Measurements from ENCODE around the gene TACR2. TPM values are rescaled to one million over a fixed set of nuclear protein-coding genes. Genes with fewer than 3 reads are reported as not detected.
A peak's percentile ranks its signal among the peaks of the same experiment; 100 is the strongest.

Gene TACR2
- total RNA-seq, 4 donors from 2014 or later, result 1.1 to 11.1 (median 3.2) TPM; not detected in 1

DNA sequence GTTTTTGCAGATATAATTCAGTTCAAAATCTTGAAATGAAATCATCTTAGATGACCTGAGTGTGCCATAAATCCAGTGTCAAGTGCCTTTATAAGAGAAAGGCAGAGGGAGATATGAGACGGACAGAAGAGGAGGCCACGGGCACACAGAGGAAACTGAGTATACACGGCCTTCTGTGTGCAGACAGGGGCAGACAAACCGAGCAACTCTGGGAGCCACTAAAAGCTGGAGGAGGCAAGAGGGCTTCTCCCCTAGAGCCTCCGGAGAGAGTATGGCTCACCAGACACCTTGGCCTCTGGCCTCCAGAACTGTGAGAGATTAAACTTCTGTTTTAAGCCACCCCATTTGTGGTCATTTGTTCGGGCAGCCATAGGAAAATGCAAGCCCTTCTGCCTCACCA, 47.2 kb upstream of the TACR2 start:
- Histone ChIP-seq H3K9me3 (no peaks in the 10 kb centered on the region), H3K36me3 (no peaks in the 10 kb centered on the region), H3K4me1 (peaks cover 0 to 58% (median 5%) of the 10 kb centered on the region in 4 donors), H3K4me3 (no peak overlapping the region), H3K27ac (peak overlapping the region in 3 of 4 donors; percentile 32 to 87 (median 84)), H3K27me3 (no peaks in the 10 kb centered on the region)
- TF ChIP-seq, protein P1, sequence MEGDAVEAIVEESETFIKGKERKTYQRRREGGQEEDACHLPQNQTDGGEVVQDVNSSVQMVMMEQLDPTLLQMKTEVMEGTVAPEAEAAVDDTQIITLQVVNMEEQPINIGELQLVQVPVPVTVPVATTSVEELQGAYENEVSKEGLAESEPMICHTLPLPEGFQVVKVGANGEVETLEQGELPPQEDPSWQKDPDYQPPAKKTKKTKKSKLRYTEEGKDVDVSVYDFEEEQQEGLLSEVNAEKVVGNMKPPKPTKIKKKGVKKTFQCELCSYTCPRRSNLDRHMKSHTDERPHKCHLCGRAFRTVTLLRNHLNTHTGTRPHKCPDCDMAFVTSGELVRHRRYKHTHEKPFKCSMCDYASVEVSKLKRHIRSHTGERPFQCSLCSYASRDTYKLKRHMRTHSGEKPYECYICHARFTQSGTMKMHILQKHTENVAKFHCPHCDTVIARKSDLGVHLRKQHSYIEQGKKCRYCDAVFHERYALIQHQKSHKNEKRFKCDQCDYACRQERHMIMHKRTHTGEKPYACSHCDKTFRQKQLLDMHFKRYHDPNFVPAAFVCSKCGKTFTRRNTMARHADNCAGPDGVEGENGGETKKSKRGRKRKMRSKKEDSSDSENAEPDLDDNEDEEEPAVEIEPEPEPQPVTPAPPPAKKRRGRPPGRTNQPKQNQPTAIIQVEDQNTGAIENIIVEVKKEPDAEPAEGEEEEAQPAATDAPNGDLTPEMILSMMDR (IDR thresholded peaks at IDR 0.05), result no peak
- no peak for TF ChIP-seq POLR2A (IDR thresholded peaks at IDR 0.05)
- no peak for DNase-seq

DNA sequence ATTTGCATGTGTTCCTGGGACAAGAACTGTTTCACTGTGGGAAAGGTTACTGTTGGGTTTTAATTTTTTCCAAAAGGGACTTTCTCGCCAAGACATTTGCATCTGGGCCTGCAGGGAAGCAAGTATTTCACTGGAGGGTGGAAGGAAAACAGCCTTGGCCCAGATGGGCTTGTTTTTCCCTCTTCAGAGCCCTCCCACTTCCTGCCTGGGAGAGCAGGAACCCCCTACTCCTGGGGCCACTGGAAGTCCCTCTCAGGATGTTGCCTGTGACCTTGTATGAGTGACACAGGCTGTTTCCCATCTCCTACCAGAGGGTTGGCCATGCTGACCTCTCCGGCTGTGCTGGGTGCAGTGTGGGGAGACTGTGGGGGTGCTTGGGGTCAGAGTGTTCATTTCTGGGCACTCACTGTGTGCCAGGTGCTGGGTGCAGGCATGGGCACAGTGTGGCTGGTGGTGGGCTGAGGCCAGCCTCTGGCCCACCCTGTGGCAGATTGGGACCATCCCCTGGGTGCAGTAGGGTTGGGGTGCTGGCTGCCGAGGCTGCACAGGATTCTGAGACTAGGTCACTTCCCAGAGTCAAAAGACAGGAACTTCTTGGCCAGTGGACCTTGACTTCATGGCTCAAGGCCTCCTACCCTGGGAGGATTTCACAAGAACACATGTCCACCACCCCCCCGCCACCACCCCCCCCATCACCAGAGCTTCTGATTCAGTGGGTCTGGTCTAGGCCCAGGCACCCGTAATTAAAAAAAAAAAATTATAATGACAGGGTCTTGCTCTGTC, 44.7 kb upstream of the TACR2 start:
- Histone ChIP-seq H3K9me3 (no peaks in the 10 kb centered on the region), H3K27ac (peak overlapping the region in 2 of 4 donors; percentile 88 to 92), H3K4me3 (no peak overlapping the region), H3K36me3 (peaks cover 0 to 4% (median 0%) of the 10 kb centered on the region in 3 donors), H3K4me1 (peaks cover 0 to 79% (median 5%) of the 10 kb centered on the region in 4 donors), H3K27me3 (no peaks in the 10 kb centered on the region)
- DNase-seq, result peak in 1 of 3 donors; percentile 50
- TF ChIP-seq, protein P1 (IDR thresholded peaks at IDR 0.05), result no peak
- TF ChIP-seq POLR2A (IDR thresholded peaks at IDR 0.05), result no peak

DNA sequence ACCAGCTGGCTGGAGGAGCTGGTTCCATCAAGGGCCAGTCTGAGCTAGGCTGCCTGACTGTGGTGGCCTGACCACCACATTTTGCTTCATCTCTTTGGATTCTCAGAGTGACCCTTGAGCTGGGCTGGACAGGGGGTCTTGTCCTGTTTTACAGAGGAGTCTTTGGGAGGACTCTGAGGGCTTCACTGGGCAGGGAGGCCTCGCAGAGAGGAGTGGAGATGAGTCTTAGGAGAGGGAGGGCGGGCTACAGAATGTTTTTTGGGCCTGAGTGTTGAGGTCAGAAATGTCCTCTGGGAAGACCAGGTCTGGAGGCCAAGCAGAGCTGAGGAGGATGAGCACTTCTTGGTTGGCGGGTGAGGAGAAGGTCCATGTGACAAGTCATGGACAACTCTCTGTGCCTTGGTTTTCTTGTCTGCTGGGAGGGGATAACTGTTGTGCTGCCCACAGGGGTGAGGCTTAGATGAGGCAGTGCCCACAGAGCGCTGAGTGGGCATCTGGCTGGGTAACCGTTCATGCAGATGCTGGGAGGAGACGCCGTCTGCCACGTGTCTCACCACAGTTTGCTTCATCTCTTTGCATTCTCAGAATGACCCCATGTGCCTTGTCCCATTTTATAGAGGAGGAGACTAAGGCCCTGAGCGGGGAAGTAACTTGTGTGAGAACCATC, 44.0 kb upstream of the TACR2 start:
- TF ChIP-seq POLR2A (IDR thresholded peaks at IDR 0.05), result no peak
- TF ChIP-seq, protein P1 (IDR thresholded peaks at IDR 0.05), result no peak
- DNase-seq, result peak in 1 of 3 donors; percentile 25
- Histone ChIP-seq H3K4me1 (peaks cover 0 to 73% (median 5%) of the 10 kb centered on the region in 4 donors), H3K9me3 (no peaks in the 10 kb centered on the region), H3K27ac (peak overlapping the region in 3 of 4 donors; percentile 76 to 92 (median 88)), H3K4me3 (no peak overlapping the region), H3K36me3 (peaks cover 0 to 7% (median 0%) of the 10 kb centered on the region in 3 donors), H3K27me3 (no peaks in the 10 kb centered on the region)

DNA sequence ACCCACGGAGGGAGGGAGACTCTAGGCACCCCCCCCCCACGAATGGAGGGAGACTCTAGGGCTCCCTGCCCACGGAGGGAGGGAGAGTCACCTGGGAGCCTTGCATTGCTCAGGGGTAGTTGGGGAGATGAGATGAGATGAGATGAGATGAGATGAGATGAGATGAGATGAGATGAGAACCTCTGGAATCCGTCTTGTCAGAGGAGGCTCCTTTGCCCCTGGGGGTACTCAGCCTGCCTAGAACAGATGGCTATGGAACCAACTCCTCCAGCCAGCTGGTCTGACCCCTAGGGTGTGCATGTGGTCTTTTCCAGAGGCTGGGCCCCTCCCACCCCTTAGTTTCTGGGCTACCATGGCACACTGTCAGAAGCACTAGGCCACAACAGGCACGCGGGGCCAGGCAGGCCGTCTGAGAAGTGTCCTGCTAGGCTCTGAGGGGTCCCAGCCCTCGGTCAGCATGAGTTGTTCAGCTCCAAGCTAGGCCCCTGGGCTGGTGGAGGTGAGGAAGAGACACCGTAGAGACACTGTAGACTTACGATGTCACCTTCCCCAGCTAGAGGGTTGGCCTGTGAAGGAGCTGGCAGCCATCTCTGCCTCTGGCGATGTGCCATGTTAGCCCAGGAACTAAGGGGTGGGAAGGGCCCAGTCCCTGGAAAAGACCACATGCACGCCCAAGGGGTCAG, 43.3 kb upstream of the TACR2 start:
- H3K27me3 ChIP-seq, result no peaks in the 10 kb centered on the region
- no peaks in the 10 kb centered on the region for H3K9me3 ChIP-seq
- H3K4me1 ChIP-seq, result peaks cover 0 to 66% (median 5%) of the 10 kb centered on the region in 4 donors
- H3K36me3 ChIP-seq, result peaks cover 0 to 8% (median 0%) of the 10 kb centered on the region in 3 donors
- no peak overlapping the region for H3K4me3 ChIP-seq
- no peak for TF ChIP-seq POLR2A (IDR thresholded peaks at IDR 0.05)
- TF ChIP-seq, protein P1 (IDR thresholded peaks at IDR 0.05), result no peak
- peak in 1 of 3 donors; percentile 47 for DNase-seq
- peak overlapping the region in 3 of 4 donors; percentile 76 to 92 (median 88) for H3K27ac ChIP-seq

DNA sequence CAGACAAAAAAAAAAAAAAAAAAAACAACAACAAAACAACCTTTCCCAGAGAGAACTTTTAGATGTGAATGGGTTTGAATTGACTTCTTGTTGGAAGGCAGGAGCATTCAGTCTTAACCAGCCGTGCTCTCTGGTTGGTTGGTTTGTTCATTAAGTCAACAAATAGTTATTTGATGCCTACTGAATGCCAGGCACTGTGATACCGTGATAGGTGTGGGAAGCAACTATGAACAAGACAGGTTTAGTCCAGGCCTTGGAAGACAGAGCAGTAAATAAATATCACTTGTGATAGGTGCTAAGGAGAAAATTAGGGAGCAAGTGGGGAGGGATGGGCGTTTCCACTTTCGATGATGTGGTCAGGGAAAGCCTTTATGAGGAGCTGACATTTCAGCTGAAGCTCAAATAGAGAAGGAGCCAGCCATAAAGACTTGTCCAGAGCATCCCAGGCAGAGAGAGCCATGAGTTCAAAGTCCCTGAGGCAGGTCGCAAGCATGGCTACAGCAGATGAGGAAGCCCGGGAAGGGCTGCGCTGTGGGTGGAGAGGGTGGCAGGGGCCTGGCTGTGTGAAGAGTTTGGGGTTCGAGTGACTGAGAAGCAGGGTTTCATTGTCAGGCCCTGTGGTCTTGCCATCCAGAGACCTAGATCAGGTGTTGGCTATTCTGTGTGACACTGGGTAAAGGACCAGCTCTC, 42.5 kb upstream of the TACR2 start:
- DNase-seq, result peak in 2 of 3 donors; percentile 70 to 74
- H3K9me3 ChIP-seq, result no peaks in the 10 kb centered on the region
- TF ChIP-seq, protein P1 (IDR thresholded peaks at IDR 0.05), result no peak
- no peak for TF ChIP-seq POLR2A (IDR thresholded peaks at IDR 0.05)
- peaks cover 0 to 8% (median 0%) of the 10 kb centered on the region in 3 donors for H3K36me3 ChIP-seq
- H3K4me1 ChIP-seq, result peaks cover 0 to 58% (median 4%) of the 10 kb centered on the region in 4 donors
- no peaks in the 10 kb centered on the region for H3K27me3 ChIP-seq
- peak overlapping the region in 3 of 4 donors; percentile 76 to 92 (median 88) for H3K27ac ChIP-seq
- no peak overlapping the region for H3K4me3 ChIP-seq

Measured in Peyer's patch (tissue), 4 donors.